OCI-LY1 (cell line): ENCODE measurements around the gene DNAH11.

Source experiments
- H2AFZ ChIP-seq: fragments of 200-600 bp; sonication (generic), shearing (Covaris generic); 2 replicates; pipeline ENCODE4 v1.6.0; 2014; ENCODE audit warnings: antibody characterized with exemption, mild to moderate bottlenecking, low read length
- H3F3A ChIP-seq: fragments of 200-600 bp; sonication (generic), shearing (Covaris generic); 2 replicates; pipeline ENCODE4 v1.6.0; 2014; ENCODE audit warnings: mild to moderate bottlenecking, antibody characterized with exemption, low read length, moderate library complexity; ENCODE audit not compliant: insufficient read depth
- H3K27ac ChIP-seq: fragments of 200-600 bp; sonication (generic); 2 replicates; pipeline ENCODE4 v1.5.1; 2014; ENCODE audit warnings: low read length, mixed run types, mild to moderate bottlenecking, low read depth; ENCODE audit not compliant: poor library complexity, severe bottlenecking
- H3K27me3 ChIP-seq: fragments of 200-600 bp; sonication (generic); 2 replicates; pipeline ENCODE4 v1.6.0; 2014; ENCODE audit warnings: antibody characterized with exemption, mild to moderate bottlenecking, low read length, moderate library complexity; ENCODE audit not compliant: insufficient read depth
- H3K36me3 ChIP-seq: fragments of 200-600 bp; sonication (generic); 2 replicates; pipeline ENCODE4 v1.6.1; 2014; ENCODE audit warnings: mild to moderate bottlenecking, antibody characterized with exemption, low read length, moderate library complexity, mixed read lengths; ENCODE audit not compliant: insufficient read depth
- H3K4me1 ChIP-seq: fragments of 200-600 bp; sonication (generic); 2 replicates; pipeline ENCODE4 v1.5.1; 2014; ENCODE audit warnings: mild to moderate bottlenecking, low read length, moderate library complexity; ENCODE audit not compliant: insufficient read depth, severe bottlenecking
- H3K4me2 ChIP-seq: fragments of 200-600 bp; sonication (generic), shearing (Covaris generic); 2 replicates; pipeline ENCODE4 v1.6.1; 2014; ENCODE audit warnings: low read length
- H3K4me3 ChIP-seq: fragments of 200-600 bp; sonication (generic); 2 replicates; pipeline ENCODE4 v1.5.1; 2014; ENCODE audit warnings: low read length, low read depth, mild to moderate bottlenecking, mixed read lengths; ENCODE audit not compliant: poor library complexity, severe bottlenecking
- H3K79me2 ChIP-seq: fragments of 200-600 bp; shearing (Covaris generic); 2 replicates; pipeline ENCODE4 v1.6.1; 2016; ENCODE audit warnings: mixed run types, low read length, mixed read lengths; ENCODE audit not compliant: insufficient read depth
- H3K9ac ChIP-seq: fragments of 200-600 bp; sonication (generic), shearing (Covaris generic); 2 replicates; pipeline ENCODE4 v1.6.1; 2014; ENCODE audit warnings: mild to moderate bottlenecking, low read length, mixed read lengths
- H3K9me2 ChIP-seq: fragments of 200-600 bp; sonication (generic), shearing (Covaris generic); 2 replicates; pipeline ENCODE4 v1.6.1; 2014; ENCODE audit warnings: low read depth, mild to moderate bottlenecking, low read length, mixed read lengths
- H3K9me3 ChIP-seq: fragments of 200-600 bp; shearing (Covaris generic); 2 replicates; pipeline ENCODE4 v1.6.1; 2014; ENCODE audit warnings: low read length, mixed read lengths
- H4K20me1 ChIP-seq: fragments of 200-600 bp; sonication (generic), shearing (Covaris generic); 2 replicates; pipeline ENCODE4 v1.6.0; 2016; ENCODE audit warnings: mild to moderate bottlenecking, low read length; ENCODE audit not compliant: insufficient read depth
- EZH2 ChIP-seq: fragments of 200-600 bp; sonication (generic), shearing (Covaris generic); IDR thresholded peaks from 2 replicates; pipeline ENCODE4 v1.8.0; 2017; ENCODE audit warnings: borderline replicate concordance, mixed run types, mild to moderate bottlenecking, antibody characterized with exemption, low read length, moderate library complexity, mixed read lengths
- TF ChIP-seq, protein P1 (sequence below): fragments of 200-600 bp; sonication (generic), shearing (Covaris generic); IDR thresholded peaks from 2 replicates; pipeline ENCODE4 v1.5.1; 2017; ENCODE audit warnings: mild to moderate bottlenecking, antibody characterized with exemption, low read length, moderate library complexity, mixed read lengths

DNAH11 gene

DNA sequence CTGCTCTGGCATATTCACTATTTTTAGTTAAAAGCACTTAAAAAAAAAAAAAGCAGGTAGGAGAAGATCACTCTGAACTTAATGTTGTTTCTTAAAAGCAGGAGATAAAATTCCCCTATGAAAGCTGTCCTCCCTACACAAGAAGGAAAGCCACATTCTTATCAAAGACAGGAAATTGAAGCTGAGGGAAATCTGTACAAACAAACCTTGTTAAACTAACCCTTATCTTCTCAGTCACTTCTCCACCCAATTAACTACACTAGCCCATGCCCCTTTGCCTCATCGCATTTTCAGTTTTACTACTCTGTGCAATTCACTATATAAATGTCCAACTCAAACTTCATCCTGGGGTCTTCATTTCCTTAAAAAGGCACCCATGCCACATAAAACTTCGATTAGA, 405.5 kb downstream of the DNAH11 start:
- peaks cover 24% of the 10 kb centered on the region for H3K4me1 ChIP-seq
- TF ChIP-seq, protein P1, sequence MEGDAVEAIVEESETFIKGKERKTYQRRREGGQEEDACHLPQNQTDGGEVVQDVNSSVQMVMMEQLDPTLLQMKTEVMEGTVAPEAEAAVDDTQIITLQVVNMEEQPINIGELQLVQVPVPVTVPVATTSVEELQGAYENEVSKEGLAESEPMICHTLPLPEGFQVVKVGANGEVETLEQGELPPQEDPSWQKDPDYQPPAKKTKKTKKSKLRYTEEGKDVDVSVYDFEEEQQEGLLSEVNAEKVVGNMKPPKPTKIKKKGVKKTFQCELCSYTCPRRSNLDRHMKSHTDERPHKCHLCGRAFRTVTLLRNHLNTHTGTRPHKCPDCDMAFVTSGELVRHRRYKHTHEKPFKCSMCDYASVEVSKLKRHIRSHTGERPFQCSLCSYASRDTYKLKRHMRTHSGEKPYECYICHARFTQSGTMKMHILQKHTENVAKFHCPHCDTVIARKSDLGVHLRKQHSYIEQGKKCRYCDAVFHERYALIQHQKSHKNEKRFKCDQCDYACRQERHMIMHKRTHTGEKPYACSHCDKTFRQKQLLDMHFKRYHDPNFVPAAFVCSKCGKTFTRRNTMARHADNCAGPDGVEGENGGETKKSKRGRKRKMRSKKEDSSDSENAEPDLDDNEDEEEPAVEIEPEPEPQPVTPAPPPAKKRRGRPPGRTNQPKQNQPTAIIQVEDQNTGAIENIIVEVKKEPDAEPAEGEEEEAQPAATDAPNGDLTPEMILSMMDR, result no peak
- TF ChIP-seq EZH2, result no peak
- no peaks in the 10 kb centered on the region for H3K9me3 ChIP-seq
- H2AFZ ChIP-seq, result no peak overlapping the region
- no peaks in the 10 kb centered on the region for H3K79me2 ChIP-seq
- no peaks in the 10 kb centered on the region for H3K27me3 ChIP-seq
- H3K9ac ChIP-seq, result no peak overlapping the region
- H3K36me3 ChIP-seq, result 0 out of 2 replicates have a peak, but pooled peaks cover 3% of the 10 kb centered on the region
- H3K27ac ChIP-seq, result no peak overlapping the region
- H3F3A ChIP-seq, result no peaks in the 10 kb centered on the region
- H3K4me3 ChIP-seq, result no peak overlapping the region
- no peaks in the 10 kb centered on the region for H4K20me1 ChIP-seq
- H3K4me2 ChIP-seq, result no peak overlapping the region
- H3K9me2 ChIP-seq, result no peaks in the 10 kb centered on the region

DNA sequence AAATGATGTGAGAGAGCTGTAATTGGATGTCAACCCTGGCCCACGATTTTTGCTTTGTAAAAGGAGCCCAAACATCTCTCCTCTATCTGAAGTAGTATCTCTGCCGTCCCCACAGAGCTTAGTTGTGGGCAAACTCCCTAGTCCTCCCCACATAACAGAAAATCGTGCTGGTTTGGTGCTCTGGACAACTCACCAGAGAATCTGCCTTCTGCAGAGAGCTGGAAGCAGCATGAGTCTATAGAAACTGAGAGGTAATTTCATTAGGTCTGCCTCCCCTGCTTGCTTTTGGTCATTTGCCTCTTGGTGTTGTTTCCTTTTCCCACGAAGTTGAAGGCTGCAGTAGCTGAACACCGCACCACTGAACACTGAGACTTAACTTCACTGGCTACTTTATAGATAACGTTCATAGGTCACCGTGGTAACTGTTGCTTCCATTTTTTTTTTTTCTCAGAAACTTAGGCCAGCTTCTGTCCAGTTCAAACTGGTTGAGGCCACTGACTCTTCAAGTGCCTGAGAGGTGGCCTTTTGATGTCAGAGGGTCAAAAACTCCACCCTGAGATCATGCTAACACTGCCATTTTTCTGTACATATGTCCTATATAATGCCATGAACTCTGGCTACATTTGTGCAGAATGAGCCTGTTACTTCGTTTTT, 406.2 kb downstream of the DNAH11 start:
- no peaks in the 10 kb centered on the region for H3K36me3 ChIP-seq
- no peak overlapping the region for H3K4me2 ChIP-seq
- H3F3A ChIP-seq, result no peaks in the 10 kb centered on the region
- H2AFZ ChIP-seq, result no peak overlapping the region
- no peaks in the 10 kb centered on the region for H3K9me3 ChIP-seq
- no peaks in the 10 kb centered on the region for H3K9me2 ChIP-seq
- H3K79me2 ChIP-seq, result no peaks in the 10 kb centered on the region
- TF ChIP-seq, protein P1, result no peak
- TF ChIP-seq EZH2, result no peak
- H3K4me3 ChIP-seq, result no peak overlapping the region
- no peak overlapping the region for H3K27ac ChIP-seq
- no peaks in the 10 kb centered on the region for H4K20me1 ChIP-seq
- H3K9ac ChIP-seq, result no peak overlapping the region
- peaks cover 18% of the 10 kb centered on the region for H3K4me1 ChIP-seq
- H3K27me3 ChIP-seq, result no peaks in the 10 kb centered on the region
